ENCODE results near the gene UVSSA.

DNA sequence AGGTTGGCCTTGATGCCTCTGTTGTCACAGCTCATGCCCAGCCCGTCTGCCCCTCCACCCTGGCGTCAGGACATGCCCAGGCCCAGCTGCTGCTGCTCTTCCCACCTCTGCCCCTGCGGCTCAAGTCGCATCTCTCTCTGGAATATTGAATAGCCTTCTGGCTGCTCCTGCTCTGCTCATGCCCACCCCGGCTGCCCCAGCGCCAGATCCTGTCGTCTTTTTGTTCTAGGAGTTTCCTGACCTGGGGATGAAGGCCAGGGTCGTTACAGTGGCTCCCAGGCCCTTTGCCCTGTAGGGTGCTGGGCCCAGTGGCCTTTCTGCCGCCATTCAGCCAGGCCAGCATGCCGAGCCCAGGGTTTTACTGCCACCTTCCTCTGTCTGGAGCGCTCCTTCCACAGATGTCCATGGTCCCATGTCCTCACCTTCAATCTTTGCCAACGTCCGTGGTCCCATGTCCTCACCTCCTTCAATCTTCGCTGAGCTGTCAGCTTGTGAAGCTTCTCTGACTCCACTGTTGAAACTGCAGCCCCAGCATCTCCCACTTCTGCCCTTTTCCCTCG, 47.6 kb upstream of the UVSSA start:
- TF ChIP-seq, protein P1, sequence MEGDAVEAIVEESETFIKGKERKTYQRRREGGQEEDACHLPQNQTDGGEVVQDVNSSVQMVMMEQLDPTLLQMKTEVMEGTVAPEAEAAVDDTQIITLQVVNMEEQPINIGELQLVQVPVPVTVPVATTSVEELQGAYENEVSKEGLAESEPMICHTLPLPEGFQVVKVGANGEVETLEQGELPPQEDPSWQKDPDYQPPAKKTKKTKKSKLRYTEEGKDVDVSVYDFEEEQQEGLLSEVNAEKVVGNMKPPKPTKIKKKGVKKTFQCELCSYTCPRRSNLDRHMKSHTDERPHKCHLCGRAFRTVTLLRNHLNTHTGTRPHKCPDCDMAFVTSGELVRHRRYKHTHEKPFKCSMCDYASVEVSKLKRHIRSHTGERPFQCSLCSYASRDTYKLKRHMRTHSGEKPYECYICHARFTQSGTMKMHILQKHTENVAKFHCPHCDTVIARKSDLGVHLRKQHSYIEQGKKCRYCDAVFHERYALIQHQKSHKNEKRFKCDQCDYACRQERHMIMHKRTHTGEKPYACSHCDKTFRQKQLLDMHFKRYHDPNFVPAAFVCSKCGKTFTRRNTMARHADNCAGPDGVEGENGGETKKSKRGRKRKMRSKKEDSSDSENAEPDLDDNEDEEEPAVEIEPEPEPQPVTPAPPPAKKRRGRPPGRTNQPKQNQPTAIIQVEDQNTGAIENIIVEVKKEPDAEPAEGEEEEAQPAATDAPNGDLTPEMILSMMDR (IDR thresholded peaks at IDR 0.05; ENCODE audit: poor library complexity, severe bottlenecking), result no peak
- TF ChIP-seq TAF1 (IDR thresholded peaks at IDR 0.05; ENCODE audit: low read depth) (no peak), POLR2AphosphoS5 (IDR thresholded peaks at IDR 0.05) (no peak), RAD21 (conservative IDR thresholded peaks at IDR 0.05) (no peak)
- TF ChIP-seq, protein P2, sequence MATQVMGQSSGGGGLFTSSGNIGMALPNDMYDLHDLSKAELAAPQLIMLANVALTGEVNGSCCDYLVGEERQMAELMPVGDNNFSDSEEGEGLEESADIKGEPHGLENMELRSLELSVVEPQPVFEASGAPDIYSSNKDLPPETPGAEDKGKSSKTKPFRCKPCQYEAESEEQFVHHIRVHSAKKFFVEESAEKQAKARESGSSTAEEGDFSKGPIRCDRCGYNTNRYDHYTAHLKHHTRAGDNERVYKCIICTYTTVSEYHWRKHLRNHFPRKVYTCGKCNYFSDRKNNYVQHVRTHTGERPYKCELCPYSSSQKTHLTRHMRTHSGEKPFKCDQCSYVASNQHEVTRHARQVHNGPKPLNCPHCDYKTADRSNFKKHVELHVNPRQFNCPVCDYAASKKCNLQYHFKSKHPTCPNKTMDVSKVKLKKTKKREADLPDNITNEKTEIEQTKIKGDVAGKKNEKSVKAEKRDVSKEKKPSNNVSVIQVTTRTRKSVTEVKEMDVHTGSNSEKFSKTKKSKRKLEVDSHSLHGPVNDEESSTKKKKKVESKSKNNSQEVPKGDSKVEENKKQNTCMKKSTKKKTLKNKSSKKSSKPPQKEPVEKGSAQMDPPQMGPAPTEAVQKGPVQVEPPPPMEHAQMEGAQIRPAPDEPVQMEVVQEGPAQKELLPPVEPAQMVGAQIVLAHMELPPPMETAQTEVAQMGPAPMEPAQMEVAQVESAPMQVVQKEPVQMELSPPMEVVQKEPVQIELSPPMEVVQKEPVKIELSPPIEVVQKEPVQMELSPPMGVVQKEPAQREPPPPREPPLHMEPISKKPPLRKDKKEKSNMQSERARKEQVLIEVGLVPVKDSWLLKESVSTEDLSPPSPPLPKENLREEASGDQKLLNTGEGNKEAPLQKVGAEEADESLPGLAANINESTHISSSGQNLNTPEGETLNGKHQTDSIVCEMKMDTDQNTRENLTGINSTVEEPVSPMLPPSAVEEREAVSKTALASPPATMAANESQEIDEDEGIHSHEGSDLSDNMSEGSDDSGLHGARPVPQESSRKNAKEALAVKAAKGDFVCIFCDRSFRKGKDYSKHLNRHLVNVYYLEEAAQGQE (IDR thresholded peaks at IDR 0.05; ENCODE audit: borderline replicate concordance), result no peak

Measured in neural cell (in vitro differentiated cells).